ENCODE data around the gene CYP2A7.
"Not testable (repeated sequence)": the region's sequence is repeated elsewhere in the genome, so short reads cannot be mapped to it uniquely, and the experiment has no call there.

CYP2A7 gene

GRCh38 chr19:40838477-40838876 lies 43.6 kb downstream of the CYP2A7 start:
- ATAC-seq = not testable (repeated sequence)

GRCh38 chr19:40836754-40837429 lies 45.1 kb downstream of the CYP2A7 start:
- no peak for ATAC-seq

GRCh38 chr19:40833728-40834533 lies 48.1 kb downstream of the CYP2A7 start:
- ATAC-seq = not testable (repeated sequence)

GRCh38 chr19:40832431-40832790 lies 49.6 kb downstream of the CYP2A7 start:
- not testable (repeated sequence) for ATAC-seq

GRCh38 chr19:40831502-40832430 lies 50.3 kb downstream of the CYP2A7 start:
- ATAC-seq = no peak

GRCh38 chr19:40830741-40831140 lies 51.3 kb downstream of the CYP2A7 start:
- ATAC-seq = not testable (repeated sequence)

GRCh38 chr19:40829205-40829604 lies 52.8 kb downstream of the CYP2A7 start:
- ATAC-seq = no peak

GRCh38 chr19:40827386-40828247 lies 54.4 kb downstream of the CYP2A7 start:
- ATAC-seq = no peak

GRCh38 chr19:40826699-40827385 lies 55.2 kb downstream of the CYP2A7 start:
- peak; percentile 63 to 74 for ATAC-seq

- ATAC-seq = not testable (repeated sequence)
Measured at GRCh38 chr19:40826312-40826698, 55.7 kb downstream of the CYP2A7 start.

- ATAC-seq = not testable (repeated sequence)
Measured at GRCh38 chr19:40825460-40826095, 56.5 kb downstream of the CYP2A7 start.

Measured in activated CD4-positive, CD25-positive, alpha-beta regulatory T cell treated with anti-CD3 and anti-CD28 coated beads, Interleukin-2, amount 50 U/mL, for 24 hours (primary cell).